Common myeloid progenitor, CD34-positive (primary cell): Measurements from ENCODE around the gene FOXO1.
A peak's percentile ranks its signal among the peaks of the same experiment; 100 is the strongest.

Experiments used
- CTCF ChIA-PET: fragments of 350-600 bp; sonication (Branson Sonifier 250); formaldehyde crosslinking; loops from one replicate; lab custom pipeline; 2021; ENCODE audit warnings: antibody characterized with exemption; lab: Charles Lee
- POLR2A ChIA-PET: fragments of 350-600 bp; sonication (Branson Sonifier 250); formaldehyde crosslinking; loops from one replicate; lab custom pipeline; 2021; ENCODE audit warnings: antibody characterized with exemption; lab: Charles Lee
- DNase-seq, 3 donors: peaks; one replicate each; pipeline versions ENCODE4 v3.0.0 to v3.0.0-alpha.2; 2013
- H3K27ac ChIP-seq, 2 experiments: 1 replicate in 1 of 2; 2 replicates in 1 of 2; pipeline ENCODE4 v1.7.0; 2013; ENCODE audit warnings: inconsistent platforms in 2 of 2, low read length in 2 of 2, mild to moderate bottlenecking in 2 of 2, low read depth in 1 of 2, moderate library complexity in 1 of 2; ENCODE audit not compliant: severe bottlenecking in 2 of 2, insufficient read depth in 1 of 2, poor library complexity in 1 of 2
- H3K27me3 ChIP-seq, 5 experiments: replicated peaks in 2 of 5; 1 replicate in 3 of 5; 2 replicates in 2 of 5; pipeline versions ENCODE4 v1.6.1 to v1.7.0; 2013; ENCODE audit warnings: low read length in 4 of 5, mild to moderate bottlenecking in 2 of 5, moderate library complexity in 2 of 5, inconsistent platforms in 1 of 5; ENCODE audit not compliant: insufficient read depth in 5 of 5, control insufficient read depth in 4 of 5
- H3K36me3 ChIP-seq, 4 experiments: 1 replicate in 2 of 4; 2 replicates in 2 of 4; pipeline versions ENCODE4 v1.6.1 to v1.7.0; 2013; ENCODE audit warnings: low read length in 3 of 4, control low read depth in 1 of 4, mild to moderate bottlenecking in 1 of 4; ENCODE audit not compliant: control insufficient read depth in 4 of 4, insufficient read depth in 4 of 4
- H3K4me1 ChIP-seq, 4 experiments: 1 replicate in 3 of 4; 2 replicates in 1 of 4; pipeline versions ENCODE4 v1.6.1 to v1.7.1; 2013; ENCODE audit warnings: low read length in 3 of 4, mild to moderate bottlenecking in 3 of 4, control low read depth in 1 of 4, inconsistent platforms in 1 of 4, moderate library complexity in 1 of 4; ENCODE audit not compliant: control insufficient read depth in 4 of 4, insufficient read depth in 4 of 4; ENCODE audit errors: control extremely low read depth in 1 of 4
- H3K4me3 ChIP-seq, 7 experiments: 1 replicate in 4 of 7; 2 replicates in 3 of 7; pipeline versions ENCODE4 v1.5.1 to v1.7.0; 2013; ENCODE audit warnings: mild to moderate bottlenecking in 7 of 7, low read length in 6 of 7, moderate library complexity in 6 of 7, inconsistent platforms in 2 of 7, low read depth in 2 of 7, control low read depth in 1 of 7; ENCODE audit not compliant: insufficient read depth in 4 of 7, control insufficient read depth in 1 of 7; ENCODE audit errors: extremely low read depth in 1 of 7
- H3K9me3 ChIP-seq, 5 experiments: 1 replicate in 4 of 5; 2 replicates in 1 of 5; pipeline versions ENCODE4 v1.6.1 to v1.7.1; 2013; ENCODE audit warnings: low read length in 4 of 5, mild to moderate bottlenecking in 2 of 5, inconsistent platforms in 1 of 5, low read depth in 1 of 5, moderate library complexity in 1 of 5; ENCODE audit not compliant: control insufficient read depth in 4 of 5, insufficient read depth in 2 of 5; ENCODE audit errors: control extremely low read depth in 1 of 5
- WGBS: methylation state at CpG from one replicate; pipeline ENCODE4 v1.1.5; 2013; ENCODE audit not compliant: insufficient coverage; 5-methylcytosine and 5-hydroxymethylcytosine counted together

The FOXO1 gene

GRCh38 chr13:40626561-40626960, 39.9 kb downstream of the FOXO1 start:
- Histone ChIP-seq H3K27me3 (no peaks in the 10 kb centered on the region), H3K27ac (no peak overlapping the region), H3K4me3 (peak overlapping the region in 1 of 7 experiments; percentile 3), H3K36me3 (no peaks in the 10 kb centered on the region), H3K9me3 (no peaks in the 10 kb centered on the region), H3K4me1 (peaks cover 10 to 45% (median 31%) of the 10 kb centered on the region in 4 experiments)
- WGBS, result 49% methylated on average over 3 of the region's 3 CpGs
- ChIA-PET CTCF (interaction anchor here (0.6 to 1.1 kb wide), 2 partner anchors 34 to 150 kb away, joined by 3 read pairs; no protein-coding TSS in a partner anchor), POLR2A (no interaction called here)
- no peak for DNase-seq

DNA sequence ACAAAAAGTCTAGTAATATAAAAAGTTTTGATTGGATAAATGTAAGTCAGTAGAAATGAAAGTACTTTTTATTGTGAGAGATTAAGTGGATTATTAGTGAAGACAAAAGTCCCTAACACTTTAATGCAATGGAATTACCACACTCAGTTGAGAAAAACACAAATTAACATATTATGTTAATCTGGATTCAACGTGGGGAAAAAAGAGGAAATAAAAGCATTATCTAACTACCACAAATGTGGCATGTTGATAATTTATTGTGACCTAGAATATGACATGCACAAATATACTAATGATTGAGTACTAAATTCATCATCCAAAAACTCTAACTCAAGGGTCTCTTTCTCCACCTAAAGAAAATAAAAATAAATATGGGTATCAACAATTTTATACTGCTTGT, 41.5 kb downstream of the FOXO1 start:
- ChIA-PET CTCF (no interaction called here), POLR2A (no interaction called here)
- no CpG with 5 or more reads among the region's 1 CpG for WGBS
- Histone ChIP-seq H3K4me1 (peaks cover 10 to 37% (median 22%) of the 10 kb centered on the region in 4 experiments), H3K4me3 (peak overlapping the region in 1 of 7 experiments; percentile 21), H3K9me3 (no peaks in the 10 kb centered on the region), H3K36me3 (no peaks in the 10 kb centered on the region), H3K27ac (no peak overlapping the region), H3K27me3 (no peaks in the 10 kb centered on the region)
- peak; percentile 50 to 83 (median 74) for DNase-seq

DNA sequence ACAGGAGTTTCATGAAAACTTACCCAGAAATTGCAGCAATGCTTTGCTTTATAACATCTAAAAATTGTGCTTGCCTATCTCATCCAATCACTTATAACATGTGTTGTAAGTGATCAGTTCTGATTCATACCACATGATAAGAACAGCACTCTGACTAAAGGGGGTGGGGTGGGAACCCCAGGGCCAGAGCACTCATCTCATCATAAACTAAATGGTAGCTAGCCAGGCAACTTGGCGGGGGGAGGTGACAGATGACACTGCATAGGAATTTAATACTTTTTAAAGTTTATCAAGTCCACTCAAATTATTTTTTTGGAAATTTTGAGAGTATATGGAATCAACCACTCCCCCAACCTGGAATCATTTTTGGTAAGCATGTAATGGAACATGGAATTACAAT, 42.1 kb downstream of the FOXO1 start:
- peak in 2 of 3 donors; percentile 38 to 45 for DNase-seq
- no peaks in the 10 kb centered on the region for H3K9me3 ChIP-seq
- no peak overlapping the region for H3K4me3 ChIP-seq
- peaks cover 6 to 31% (median 16%) of the 10 kb centered on the region in 4 experiments for H3K4me1 ChIP-seq
- H3K27me3 ChIP-seq, result no peaks in the 10 kb centered on the region
- no peaks in the 10 kb centered on the region for H3K36me3 ChIP-seq
- ChIA-PET POLR2A (no interaction called here), CTCF (no interaction called here)
- WGBS, result no CpG with 5 or more reads among the region's 1 CpG
- H3K27ac ChIP-seq, result no peak overlapping the region

DNA sequence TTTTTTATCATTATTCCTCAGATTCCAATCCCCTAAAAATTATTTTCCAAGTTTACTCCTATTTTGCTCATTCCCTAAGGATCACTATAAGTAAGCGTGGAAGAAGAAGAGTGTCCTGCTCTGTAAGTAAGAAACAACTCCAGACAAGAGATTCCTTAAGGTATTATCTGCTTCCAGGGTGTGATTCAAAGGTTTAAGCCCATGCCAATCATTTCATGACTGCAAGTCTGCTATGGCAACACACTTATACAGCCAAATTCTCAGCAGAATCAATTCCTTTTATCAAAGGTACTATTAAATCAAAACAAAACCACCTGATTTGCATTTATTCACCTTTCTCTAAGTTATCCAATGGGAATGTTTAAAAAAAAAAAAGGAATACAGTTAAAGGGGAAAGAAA, 43.7 kb downstream of the FOXO1 start:
- no peak for DNase-seq
- no peak overlapping the region for H3K27ac ChIP-seq
- H3K27me3 ChIP-seq, result no peaks in the 10 kb centered on the region
- no CpG with 5 or more reads among the region's 1 CpG for WGBS
- H3K36me3 ChIP-seq, result no peaks in the 10 kb centered on the region
- POLR2A ChIA-PET, result interaction anchor here (0.6 kb wide), 1 partner anchor 426 kb away, joined by 3 read pairs; no protein-coding TSS in a partner anchor
- no peaks in the 10 kb centered on the region for H3K9me3 ChIP-seq
- CTCF ChIA-PET, result no interaction called here
- H3K4me3 ChIP-seq, result no peak overlapping the region
- peaks cover 6 to 32% (median 15%) of the 10 kb centered on the region in 4 experiments for H3K4me1 ChIP-seq

GRCh38 chr13:40622246-40622645, 44.2 kb downstream of the FOXO1 start:
- no peaks in the 10 kb centered on the region for H3K36me3 ChIP-seq
- ChIA-PET CTCF (interaction anchor here (1.2 kb wide), 1 partner anchor 60 kb away, joined by 3 read pairs; no protein-coding TSS in a partner anchor), POLR2A (interaction anchor here (0.6 kb wide), 1 partner anchor 426 kb away, joined by 3 read pairs; no protein-coding TSS in a partner anchor)
- no CpG with 5 or more reads among the region's 1 CpG for WGBS
- H3K9me3 ChIP-seq, result no peaks in the 10 kb centered on the region
- peaks cover 6 to 35% (median 15%) of the 10 kb centered on the region in 4 experiments for H3K4me1 ChIP-seq
- no peaks in the 10 kb centered on the region for H3K27me3 ChIP-seq
- no peak overlapping the region for H3K27ac ChIP-seq
- no peak for DNase-seq
- H3K4me3 ChIP-seq, result no peak overlapping the region

GRCh38 chr13:40619479-40619814, 47.0 kb downstream of the FOXO1 start:
- POLR2A ChIA-PET, result no interaction called here

DNA sequence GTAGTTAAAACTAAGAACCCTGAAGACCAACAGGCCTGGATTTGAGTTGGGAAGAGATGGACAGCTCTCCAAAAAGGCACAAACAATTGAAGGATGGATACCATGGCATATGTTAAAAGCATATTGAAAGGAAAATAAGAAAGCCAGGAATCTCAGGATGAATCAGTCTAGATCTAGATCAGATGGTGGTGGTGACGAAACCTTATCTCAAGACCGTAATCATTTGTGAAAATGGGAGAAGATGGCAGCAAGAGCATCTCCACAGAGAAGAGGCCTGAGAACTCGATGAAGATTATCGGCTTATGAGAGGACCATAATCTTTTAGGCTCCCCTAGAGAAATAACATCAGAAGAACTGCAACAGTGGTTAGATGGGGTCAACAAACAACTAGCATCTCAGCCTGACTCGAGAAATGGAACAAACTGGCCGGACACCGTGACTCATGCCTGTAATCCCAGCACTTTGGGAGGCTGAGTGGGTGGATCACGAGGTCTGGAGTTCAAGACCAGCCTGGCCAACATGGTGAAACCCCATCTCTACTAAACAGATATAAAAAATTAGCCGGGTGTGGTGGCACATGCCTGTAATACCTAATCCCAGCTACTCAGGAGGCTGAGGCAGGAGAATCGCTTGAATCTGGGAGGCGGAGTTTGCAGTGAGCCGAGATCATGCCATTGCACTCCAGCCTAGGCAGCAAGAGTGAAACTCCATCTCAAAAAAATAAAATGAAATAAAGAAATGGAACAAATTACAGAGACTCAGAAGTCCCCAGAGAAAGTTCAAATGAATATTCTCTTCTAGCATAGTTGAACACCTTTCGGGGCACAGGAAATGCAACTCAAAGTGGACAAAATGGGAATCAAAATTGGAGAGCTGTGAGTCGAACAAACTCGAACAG, 47.6 kb downstream of the FOXO1 start:
- Histone ChIP-seq H3K36me3 (no peaks in the 10 kb centered on the region), H3K4me1 (peaks cover 4 to 18% (median 8%) of the 10 kb centered on the region in 4 experiments), H3K27me3 (no peaks in the 10 kb centered on the region), H3K9me3 (no peaks in the 10 kb centered on the region), H3K4me3 (no peak overlapping the region), H3K27ac (no peak overlapping the region)
- ChIA-PET CTCF (interaction anchor here (0.6 kb wide), 1 partner anchor 21 kb away, joined by 3 read pairs; no protein-coding TSS in a partner anchor), POLR2A (no interaction called here)
- 99% methylated on average over 10 of the region's 15 CpGs for WGBS
- no peak for DNase-seq

More at GRCh38 chr13:40619479-40619814, 47.0 kb downstream of the FOXO1 start:
- WGBS, result 89% methylated on average over 1 of the region's 3 CpGs
- no peak overlapping the region for H3K4me3 ChIP-seq
- no peaks in the 10 kb centered on the region for H3K9me3 ChIP-seq
- peaks cover 2 to 16% (median 4%) of the 10 kb centered on the region in 4 experiments for H3K4me1 ChIP-seq
- no peak for DNase-seq
- no peaks in the 10 kb centered on the region for H3K36me3 ChIP-seq
- CTCF ChIA-PET, result no interaction called here
- H3K27me3 ChIP-seq, result no peaks in the 10 kb centered on the region
- H3K27ac ChIP-seq, result no peak overlapping the region
